SKM-1 treated with dmso at 0.1 percent for 144 hours (cell line): Measurements from ENCODE around the gene CIB2.

Experiments
- DNase-seq: peaks from one replicate; lab custom pipeline; 2025; ENCODE audit not compliant: unreplicated experiment; lab: John Stamatoyannopoulos, UW

The CIB2 gene

DNA sequence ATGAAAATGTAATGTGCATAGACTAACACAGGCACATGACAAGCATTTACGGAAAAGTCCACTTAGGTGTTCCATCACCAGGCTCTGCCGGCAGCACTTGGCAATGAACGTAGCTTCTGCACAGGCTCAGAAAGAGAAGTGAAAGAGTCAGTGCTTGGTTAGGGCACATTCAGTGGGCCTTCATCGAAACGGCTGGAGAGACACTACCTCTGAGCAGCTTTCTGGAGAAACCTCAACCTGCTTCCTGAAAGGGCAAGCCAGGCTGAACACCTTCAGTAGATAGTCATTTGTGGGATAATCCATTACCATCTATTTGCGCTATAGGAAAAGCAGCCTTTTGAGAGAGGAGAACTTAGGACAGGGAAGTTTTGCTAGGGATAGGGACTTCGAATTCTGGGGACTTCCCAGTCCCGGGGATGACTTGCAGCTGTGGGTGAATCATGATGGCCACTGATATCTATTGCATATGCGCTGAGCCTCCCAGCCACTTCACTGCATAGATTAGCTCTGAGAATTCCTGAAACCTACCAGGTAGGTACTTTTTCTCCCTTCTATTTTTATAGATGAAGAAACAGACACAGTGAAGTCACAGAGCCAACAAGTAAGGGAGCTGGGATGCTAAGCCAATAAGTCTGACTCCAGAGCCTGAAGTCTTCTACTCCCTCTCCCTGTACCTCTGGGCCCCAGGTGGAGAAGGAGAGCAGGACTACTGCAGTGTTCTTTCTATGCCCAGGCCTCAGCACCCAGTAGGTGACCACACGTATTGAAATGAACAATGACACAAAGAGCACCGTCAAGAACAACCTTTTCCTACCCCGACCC, 43.1 kb downstream of the CIB2 start:
- no peak for DNase-seq

- DNase-seq: no peak
These were observed 45.3 kb downstream of the CIB2 start for GRCh38 chr15:78085928-78086327.

DNA sequence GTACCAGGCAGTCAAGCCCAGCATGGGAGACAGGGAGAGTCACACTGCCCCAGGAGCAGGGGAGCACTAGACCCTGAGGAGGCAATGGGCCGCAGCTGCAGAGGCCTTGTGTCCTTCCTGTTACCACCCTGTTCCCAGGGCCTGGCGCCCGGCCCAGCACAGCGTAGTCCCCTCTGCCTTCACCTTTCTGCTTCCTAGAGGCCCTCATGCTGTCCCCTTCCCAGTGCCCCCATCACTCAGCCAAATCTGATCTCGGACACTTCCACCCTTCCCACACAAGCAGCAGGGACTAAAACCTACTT, 46.8 kb downstream of the CIB2 start:
- no peak for DNase-seq

- DNase-seq: no peak
These were observed 47.4 kb downstream of the CIB2 start for GRCh38 chr15:78083687-78084448.

DNA sequence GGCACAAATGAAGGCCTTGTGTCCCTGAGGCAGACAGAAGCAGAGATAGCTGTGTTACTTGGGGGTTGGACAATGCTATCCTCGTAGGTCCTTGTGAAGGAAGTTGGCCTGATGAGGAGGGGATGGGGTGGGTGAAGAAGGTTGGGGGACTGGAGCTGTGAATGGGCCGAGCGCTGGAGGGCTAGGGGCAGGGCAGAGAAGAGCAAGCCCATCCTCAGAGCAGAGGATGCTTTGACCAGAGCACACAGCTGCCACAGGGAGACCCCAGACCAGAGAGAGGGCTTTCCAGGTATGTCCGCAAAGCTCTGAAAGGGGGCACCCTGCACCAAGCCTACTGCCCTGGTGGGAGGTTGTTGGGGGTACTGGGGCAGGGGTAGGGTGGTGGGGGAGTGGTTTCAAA, 48.1 kb downstream of the CIB2 start:
- DNase-seq: no peak

- DNase-seq: no peak
These were observed 48.5 kb downstream of the CIB2 start for GRCh38 chr15:78082743-78083110.

DNA sequence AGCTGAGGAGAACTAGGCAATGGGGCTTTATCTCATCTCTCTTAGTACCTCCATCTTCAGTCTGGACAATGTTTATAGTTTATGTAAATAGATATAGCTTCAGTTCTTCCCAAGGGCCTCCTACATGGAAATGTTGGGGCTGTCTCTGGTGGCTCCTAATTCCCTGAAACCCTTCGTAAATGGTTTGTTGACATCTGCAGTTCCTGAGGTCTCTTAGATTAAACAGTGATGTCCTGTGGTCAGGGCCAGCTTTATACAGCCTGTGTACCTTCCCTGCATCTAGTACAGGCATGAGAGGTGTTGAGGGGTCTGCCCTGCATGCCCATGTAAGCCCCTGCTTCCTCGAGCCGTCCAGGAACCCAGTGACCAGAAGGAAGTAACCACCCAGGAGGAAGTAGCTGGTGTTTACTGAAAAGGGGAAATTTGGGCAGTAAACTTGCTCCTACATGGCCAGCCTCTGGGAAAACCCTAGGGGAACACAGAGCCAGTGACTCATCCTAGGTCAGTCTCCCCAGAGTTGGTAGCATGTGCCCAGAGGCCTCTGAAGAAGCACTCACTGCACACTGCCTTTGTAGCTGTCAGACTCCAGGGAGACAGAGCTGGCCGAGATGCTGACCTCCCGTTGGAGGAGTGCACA, 49.0 kb downstream of the CIB2 start:
- peak; percentile 29 for DNase-seq

- DNase-seq: no peak
These were observed 51.2 kb downstream of the CIB2 start for GRCh38 chr15:78080088-78080460.

DNA sequence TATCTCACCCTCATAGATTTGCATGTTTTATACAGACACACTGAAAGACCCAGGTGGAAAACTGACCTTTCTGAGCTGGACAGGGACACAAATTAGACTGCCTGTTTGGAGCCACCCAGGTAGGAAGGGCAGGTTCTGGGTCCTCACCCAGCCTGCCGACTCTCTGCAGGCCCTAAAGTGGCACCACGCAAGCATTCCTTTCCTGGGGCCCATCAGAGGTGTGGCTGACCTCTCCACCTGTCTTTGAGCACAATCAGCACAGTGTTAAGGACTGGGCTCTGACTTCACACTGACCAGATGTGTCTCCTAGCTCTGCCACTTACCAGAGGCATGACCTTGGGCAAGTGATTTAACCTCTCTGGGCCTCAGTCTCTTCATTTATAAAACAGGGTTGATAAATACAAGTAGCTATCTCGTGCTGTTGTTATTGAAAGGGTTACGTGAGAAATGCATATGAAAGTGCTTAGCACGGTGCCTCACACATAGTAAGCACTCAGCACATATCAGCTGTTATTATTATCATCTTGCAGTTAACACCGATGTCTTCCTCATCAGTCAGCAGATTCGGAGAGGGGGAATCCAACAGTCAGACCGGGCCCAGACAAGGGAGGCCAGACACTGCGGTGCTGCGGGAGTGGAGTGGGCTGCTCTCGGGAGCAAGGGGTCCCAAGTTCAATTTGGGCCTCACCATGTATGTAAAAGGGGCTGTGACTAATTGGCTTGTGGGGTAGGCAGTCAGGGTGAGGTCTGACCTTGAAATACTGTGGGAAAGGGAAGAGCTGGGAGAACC, 51.8 kb downstream of the CIB2 start:
- DNase-seq: no peak

- no peak for DNase-seq
These were observed 53.4 kb downstream of the CIB2 start for GRCh38 chr15:78077871-78078210.

DNA sequence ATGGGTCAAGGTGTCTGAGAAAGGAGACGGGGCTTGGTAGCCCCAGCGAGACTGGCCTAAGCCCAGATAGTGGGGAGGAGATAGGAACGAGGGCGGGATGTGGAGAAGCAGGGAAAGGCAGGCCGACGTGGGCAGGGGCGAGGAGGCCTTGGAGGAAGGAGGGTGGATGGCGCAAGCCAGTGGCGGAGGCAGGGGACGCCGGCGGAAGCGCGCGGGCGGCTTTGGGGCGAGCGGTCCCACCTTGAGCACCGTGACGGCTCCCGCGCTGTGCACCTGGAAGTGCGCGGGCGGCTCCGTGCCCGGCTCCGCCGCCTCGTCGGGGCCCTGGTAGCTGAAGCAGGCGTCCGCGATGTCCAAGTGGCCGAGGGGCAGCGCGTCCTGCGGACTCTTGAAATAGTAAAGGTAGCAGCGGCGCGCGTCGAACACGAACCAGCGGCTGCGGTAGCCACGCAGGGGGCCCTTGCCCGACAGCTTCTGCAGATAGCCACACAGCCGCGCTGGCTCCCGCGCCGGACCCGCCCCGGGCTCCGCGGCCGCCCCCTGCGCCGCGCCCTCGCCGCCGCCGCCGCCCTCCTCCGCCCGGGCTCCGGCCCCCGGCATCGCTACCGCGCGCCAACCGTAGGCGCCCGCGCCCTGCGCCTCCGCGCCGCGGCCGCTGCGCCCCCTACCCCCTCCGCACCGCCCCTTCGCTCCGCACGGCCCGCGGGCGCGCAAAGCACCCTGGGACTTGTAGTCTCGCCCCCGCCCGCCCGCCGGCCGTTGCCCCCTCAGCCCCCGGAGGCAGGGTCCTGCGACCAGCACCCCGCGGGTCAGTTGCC, 54.0 kb downstream of the CIB2 start, which contains the start of gene TBC1D2B:
Gene TBC1D2B, minus strand, starts transcription at position 659 of the 818 bp plus-strand sequence. Its CDS starts 59 bp downstream, at position 600.
- peak; percentile 46 for DNase-seq

DNA sequence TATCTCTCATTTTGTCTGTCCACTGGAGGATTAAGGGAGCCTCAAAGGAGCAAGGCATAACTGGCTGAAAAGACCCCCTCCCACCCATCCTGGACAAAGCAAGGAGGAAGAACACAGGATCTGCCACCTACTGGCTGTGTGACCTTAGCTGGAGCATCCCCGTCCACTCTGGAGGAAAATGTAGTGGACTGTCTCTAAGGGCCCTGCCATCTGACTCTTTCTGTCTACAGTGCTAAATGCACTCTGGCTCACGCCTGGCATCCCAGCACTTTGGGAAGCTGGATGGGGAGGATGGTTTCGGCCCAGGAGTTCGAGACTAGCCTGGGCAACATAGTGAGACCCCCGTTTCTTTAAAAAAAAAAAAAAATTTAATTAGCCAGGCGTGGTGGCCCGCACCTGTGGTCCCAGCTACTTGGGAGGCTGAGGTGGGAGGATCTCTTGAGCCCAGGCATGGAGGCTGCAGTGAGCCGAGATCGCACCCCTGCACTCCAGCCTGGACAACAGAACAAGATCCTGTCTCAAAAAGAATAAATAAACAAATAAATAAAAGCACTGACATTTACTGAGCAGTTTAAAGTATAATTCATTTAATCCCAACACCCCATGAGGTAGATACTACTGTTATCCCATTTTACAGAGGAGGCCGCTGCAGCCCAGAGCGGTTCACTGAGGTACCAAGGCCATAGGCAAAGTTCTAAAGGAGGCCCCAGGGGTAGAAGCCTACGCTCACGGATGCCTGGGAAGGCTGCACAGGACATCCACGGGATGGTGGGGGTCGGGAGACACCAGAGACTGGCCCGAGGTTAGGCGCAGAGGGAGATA, 54.8 kb downstream of the CIB2 start:
- no peak for DNase-seq

DNA sequence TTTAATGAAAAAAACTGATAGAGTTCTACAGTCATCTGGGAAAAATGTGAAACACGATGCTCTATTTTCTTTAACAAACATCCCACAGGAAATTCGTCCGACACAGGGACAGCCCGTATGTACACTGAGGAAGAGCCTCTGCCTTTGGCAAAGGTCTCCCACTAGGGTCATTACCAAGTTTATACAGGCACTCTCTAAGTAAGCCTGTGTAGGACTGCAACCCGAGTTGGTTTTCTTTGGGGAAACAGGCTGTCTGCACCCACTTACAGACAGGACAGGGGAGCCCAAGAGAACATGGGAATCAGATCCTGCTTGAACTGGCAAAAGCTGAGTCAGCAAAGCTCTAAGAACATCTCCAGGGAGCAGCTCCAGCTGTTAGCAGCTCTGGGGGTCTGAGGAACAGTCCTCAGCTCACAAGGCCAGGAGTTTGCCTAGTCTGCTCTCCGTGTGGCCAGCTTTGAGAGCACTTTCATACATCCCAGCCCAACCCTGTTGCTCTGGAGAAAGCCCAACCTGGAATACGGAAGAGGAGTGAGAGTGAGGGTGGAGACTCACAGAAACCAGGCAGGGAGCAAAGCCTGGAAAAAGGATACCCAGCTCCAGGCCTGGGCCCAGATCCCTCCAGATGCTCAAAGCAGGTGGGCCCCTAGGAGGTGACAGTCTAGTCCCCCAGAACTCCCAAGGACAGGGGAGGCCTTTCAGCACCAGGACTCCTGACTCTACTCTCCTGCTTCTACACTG, 55.6 kb downstream of the CIB2 start:
- DNase-seq: no peak

DNA sequence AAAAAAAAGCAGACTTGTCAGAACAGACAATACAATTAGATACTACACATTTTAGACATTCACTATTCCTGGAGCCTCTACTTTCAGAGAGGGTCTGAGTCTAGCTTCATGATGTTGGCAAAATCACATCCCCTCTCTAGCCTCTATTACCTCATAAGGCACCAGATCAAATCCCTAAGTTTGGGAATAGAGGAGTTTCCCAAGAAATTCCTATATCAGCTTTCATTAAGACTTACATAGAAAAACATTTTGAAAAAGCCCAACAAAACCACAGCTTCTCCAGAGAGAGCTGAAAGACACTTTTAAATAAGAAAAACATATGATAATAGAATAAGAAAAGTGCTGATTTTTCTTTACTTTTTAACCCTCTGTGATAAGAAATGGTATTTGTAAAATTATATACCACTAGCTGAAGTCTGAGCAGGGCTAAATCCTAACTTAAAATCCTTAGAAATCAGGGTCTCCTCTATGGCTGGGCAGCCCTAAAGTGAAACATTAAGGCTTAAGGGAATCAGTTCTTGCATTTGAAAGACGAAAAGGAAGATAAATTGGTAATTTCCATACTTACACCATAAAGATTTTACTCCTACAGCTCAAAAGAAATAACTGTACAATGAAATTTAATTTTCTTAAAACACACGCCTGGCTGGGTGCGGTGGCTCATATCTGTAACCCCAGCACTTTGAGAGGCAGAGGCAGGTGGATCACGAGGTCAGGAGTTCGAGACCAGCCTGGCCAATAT, 58.0 kb downstream of the CIB2 start:
- DNase-seq: no peak

DNA sequence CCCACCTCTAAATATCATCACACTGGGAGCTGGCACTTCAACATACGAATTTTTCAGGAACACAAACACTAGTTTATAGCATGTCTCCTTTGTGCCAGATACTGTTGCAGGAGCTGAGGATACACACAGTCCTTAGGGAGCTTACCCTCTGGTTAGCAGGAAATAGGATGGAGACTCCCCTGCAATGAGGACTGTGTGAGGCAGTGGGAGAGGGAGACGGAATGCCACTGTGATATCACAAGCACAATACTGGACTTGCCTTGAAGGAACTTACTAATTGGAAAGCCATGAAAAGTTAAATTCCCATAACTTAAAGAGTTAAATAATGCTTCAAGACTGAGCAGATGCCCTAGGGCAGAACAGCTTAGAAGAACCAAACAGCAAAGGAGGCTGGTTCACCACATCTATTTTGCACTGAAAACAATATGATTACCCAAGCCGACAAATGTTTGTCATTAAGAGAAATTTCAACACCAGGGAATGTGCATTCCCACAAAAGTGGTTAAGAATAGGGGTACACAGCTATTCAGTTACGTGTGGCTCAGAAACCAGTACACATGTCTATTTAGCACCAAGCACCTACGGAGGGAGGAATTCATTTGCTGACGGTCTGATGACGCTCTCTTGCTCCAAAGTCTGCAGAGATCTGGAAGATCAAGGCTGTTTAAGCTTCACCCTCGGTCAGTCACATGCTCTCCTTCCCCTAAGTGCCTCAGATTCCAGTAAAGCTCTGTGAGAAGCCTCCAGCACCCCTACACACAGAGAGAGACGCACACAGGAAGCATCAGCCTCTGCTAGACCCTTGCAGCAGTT, 59.0 kb downstream of the CIB2 start:
- DNase-seq: no peak

GRCh38 chr15:78071383-78071782, 59.9 kb downstream of the CIB2 start:
- no peak for DNase-seq

GRCh38 chr15:78070049-78070700, 61.1 kb downstream of the CIB2 start:
- peak; percentile 53 for DNase-seq
